GM12873 (cell line): ENCODE results near the gene UQCC3.

Experiments used
- TF ChIP-seq, protein P1 (sequence below): IDR thresholded peaks from 2 replicates; pipeline ENCODE4 v1.5.1; 2012; ENCODE audit warnings: low read depth, mild to moderate bottlenecking, moderate library complexity, low read length, control low read depth; ENCODE audit not compliant: insufficient read depth; ENCODE audit errors: missing control alignments

Gene UQCC3

DNA sequence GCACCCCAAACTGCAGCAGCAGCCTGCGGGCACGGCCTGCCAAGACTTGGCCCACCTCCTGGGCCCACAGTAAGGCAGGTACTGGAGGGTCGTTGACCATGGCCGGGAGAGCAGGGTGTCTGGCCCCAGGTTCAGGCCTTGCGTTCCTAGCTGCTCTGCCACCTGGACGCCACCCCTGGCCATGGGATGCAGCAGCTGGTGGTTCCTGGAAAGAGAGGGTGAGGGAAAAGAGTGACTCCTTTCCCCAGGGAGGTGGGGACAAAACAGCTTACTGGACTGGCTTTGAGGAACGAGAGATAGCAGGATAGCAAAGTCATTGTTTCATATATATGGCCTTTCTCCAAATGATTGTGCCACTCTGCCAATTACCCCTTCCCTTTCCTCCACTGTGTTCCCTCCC is 33.9 kb downstream of the UQCC3 start:
- TF ChIP-seq, protein P1, sequence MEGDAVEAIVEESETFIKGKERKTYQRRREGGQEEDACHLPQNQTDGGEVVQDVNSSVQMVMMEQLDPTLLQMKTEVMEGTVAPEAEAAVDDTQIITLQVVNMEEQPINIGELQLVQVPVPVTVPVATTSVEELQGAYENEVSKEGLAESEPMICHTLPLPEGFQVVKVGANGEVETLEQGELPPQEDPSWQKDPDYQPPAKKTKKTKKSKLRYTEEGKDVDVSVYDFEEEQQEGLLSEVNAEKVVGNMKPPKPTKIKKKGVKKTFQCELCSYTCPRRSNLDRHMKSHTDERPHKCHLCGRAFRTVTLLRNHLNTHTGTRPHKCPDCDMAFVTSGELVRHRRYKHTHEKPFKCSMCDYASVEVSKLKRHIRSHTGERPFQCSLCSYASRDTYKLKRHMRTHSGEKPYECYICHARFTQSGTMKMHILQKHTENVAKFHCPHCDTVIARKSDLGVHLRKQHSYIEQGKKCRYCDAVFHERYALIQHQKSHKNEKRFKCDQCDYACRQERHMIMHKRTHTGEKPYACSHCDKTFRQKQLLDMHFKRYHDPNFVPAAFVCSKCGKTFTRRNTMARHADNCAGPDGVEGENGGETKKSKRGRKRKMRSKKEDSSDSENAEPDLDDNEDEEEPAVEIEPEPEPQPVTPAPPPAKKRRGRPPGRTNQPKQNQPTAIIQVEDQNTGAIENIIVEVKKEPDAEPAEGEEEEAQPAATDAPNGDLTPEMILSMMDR = no peak

DNA sequence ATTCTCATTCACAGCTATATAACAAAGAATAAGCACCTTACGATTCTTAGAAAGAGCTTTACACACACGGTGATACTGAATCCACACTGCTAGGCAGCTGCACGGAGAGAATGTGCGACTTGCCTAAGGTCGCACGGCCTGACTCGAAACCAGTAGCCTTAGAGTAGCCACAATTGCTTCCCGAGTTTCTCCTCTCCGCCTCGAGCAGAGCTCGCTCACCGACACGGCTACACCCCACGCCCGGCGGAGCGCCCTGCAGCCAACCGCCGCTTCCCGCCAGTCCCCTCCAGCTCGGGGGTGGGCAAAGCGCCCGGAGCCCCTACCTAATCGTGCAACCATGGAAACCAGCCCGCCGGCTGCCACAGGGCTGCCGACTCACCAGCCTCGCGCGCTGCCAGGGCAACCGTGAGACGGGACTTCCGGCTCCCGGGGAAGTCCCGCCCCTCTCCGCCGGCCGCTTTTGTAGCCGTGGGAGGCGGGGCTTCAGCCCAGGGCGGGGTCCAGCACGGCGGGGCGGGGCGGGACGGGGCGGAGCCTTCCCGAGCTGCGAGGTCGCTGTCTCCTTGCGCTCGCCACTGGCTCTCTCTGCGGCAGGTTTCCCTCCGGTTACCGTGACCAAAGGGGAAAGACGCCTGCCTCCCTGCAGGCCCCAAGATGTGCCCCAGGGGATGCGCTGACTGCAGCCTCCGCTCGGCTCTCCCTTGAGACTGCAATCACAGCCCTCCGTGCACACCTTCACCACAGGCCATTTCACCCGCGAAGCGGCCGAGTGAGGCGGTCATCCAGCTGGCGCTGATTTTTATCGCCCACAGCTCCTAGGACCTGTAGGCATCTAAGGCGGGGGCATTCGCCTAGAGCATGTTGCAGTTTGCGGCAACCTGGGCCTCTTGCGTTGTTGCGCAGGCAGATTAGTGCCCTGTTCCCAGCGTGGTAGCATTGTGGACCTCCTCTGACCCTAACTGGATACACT is 34.7 kb downstream of the UQCC3 start:
- TF ChIP-seq, protein P1 = no peak

DNA sequence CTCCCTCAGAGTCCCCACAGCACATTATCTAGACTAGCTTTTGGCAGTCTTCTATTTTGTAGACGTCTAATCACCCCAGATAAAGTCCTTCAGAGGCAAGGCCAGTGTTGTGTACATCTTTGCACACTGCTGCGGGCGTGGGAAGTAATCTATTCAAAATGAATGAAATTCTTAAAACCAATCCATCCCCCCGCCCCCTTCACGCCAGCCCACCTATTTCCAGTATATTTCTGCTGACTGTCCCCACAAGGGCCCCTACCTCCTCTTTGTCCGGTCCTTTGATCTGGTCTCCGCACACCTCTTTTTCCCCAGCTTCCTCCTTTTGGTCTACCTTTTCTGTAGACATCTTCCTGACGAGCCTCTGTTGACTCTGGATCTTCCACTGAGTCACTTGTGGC is 35.4 kb downstream of the UQCC3 start:
- TF ChIP-seq, protein P1 = no peak

DNA sequence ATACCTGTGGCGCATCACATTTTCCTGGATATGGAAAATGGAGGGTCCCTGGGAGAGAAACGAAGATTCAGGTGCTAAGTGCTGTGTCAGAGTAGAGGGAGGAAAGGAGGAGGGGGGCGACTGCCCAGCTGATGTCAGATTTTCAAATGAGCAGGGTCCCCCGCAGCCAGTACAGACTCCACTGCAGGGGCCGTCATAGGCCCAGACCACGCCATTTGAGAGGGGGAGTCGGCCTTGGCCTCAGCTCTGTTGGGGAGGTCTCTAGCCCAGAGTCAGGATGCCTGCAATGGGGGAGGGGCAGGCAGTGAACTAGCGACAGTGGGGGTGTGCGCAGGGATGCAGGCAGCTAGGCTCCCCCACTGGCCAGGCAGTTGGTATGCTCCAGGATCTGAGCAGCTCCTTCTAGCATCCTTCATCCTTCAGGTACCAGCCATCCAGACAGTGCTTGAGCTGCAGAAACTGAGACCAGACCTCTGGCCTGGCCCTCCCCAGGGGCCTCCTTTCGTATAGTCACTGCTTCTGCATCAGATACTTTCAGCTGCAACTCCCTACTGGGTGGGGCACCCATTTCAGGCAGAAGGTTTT is 35.9 kb downstream of the UQCC3 start, which contains the start of the genes BSCL2 and GNG3:
TSS of gene BSCL2 (minus strand) at position 148 of the 585 bp plus-strand sequence. CDS start 229 bp downstream, outside the sequence.
TSS of gene GNG3 (plus strand) at position 400 of the 585 bp plus-strand sequence. CDS start 620 bp downstream, outside the sequence.
- TF ChIP-seq, protein P1 = no peak

DNA sequence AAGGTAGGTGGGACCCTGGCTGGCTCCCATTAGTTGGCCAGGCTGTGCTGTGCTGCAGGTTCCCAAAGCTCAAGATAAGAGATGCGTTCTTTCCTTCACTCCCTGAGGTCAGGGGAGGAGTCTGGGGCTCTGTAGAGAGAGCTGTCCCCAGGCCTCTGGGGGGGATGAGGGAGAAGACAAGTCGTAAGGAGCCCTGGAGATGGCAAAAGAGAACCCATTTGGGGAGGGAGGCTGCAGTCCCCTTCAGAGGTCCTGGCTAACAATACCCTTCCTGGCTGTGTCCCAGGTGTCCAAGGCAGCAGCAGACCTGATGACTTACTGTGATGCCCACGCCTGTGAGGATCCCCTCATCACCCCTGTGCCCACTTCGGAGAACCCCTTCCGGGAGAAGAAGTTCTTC is 36.9 kb downstream of the UQCC3 start:
- TF ChIP-seq, protein P1 = no peak

DNA sequence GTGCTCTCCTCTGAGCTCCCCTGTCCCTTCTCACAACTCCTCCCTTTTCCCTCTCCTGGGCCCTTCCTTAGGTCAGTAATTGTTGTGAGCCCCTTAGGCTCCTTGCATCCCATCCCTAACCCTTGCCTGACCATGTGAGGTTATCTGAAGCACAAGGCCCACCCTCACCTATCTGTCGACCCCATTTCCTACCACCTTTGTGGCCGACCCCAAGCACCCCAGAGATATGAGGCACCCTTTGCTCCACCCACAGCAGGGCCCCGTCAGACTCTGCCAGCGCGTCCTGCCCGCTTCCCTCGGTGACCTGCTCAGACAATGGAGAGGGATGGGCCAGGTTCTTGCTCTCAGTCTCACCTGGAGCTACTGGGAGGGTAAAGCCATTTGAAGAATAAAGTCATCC is 37.3 kb downstream of the UQCC3 start:
- TF ChIP-seq, protein P1 = no peak
